K562 (cell line): ENCODE measurements around the gene SUMO3. TPM values are rescaled to one million over a fixed set of nuclear protein-coding genes. Genes with fewer than 3 reads are reported as not detected.

Source experiments
- ATAC-seq: fragments of 200-7000 bp; cut with Tn5 transposase; 3 replicates; pipeline ENCODE4 v1.9.1; 2020; ENCODE audit warnings: moderate library complexity
- BruUV-seq: library from RNA; stranded (reverse); fragments of 400-500 nt; replicated peaks from 2 replicates; lab custom pipeline; 2021; lab: Mats Ljungman, UMichigan
- CTCF ChIA-PET: fragments of 300-600 bp; formaldehyde crosslinking; extraction: SDS; loops from one replicate; lab custom pipeline; 2021; ENCODE audit warnings: low intra/inter-chr PET ratio; lab: Yijun Ruan, JAX
- POLR2A ChIA-PET: fragments of 300-600, 350-650 bp; sonication (Branson Sonifier 250); formaldehyde crosslinking; extraction: SDS; loops from one replicate; lab custom pipeline; 2021; ENCODE audit warnings: antibody characterized with exemption, inconsistent platforms; lab: Yijun Ruan, JAX
- DNase-seq, 4 experiments: peaks; one replicate each; pipeline versions ENCODE4 v3.0.0 to v3.0.0-alpha.2; 2011 to 2018; ENCODE audit warnings: low spot score in 3 of 4, mixed read lengths in 3 of 4; ENCODE audit errors: extremely low read depth in 1 of 4
- FAIRE-seq: peaks from 2 replicates; lab custom pipeline; 2011; peaks lifted over from hg19 to GRCh38; lab: Jason Lieb, UNC
- H2AFZ ChIP-seq: 2 replicates; pipeline ENCODE4 v1.6.0; 2011; ENCODE audit warnings: low read depth, low read length, control low read depth, inconsistent platforms
- H3K27ac ChIP-seq: fragments of 200-600 bp; 3 replicates; pipeline ENCODE4 v1.8.0; 2011; ENCODE audit warnings: low read depth, mild to moderate bottlenecking, control low read depth, inconsistent platforms, low read length, moderate library complexity, mixed read lengths; ENCODE audit errors: extremely low read depth
- H3K27me3 ChIP-seq, 2 experiments: fragments of 300-600 bp in 1 of 2; 2 replicates in 1 of 2; 3 replicates in 1 of 2; pipeline versions ENCODE4 v1.6.0 to v1.8.0; 2011; ENCODE audit warnings: inconsistent platforms in 2 of 2, low read length in 2 of 2, mild to moderate bottlenecking in 1 of 2, mixed read lengths in 1 of 2, moderate library complexity in 1 of 2; ENCODE audit not compliant: control insufficient read depth in 2 of 2, insufficient read depth in 2 of 2
- H3K36me3 ChIP-seq: fragments of 300-600 bp; 3 replicates; pipeline ENCODE4 v1.8.0; 2011; ENCODE audit warnings: mild to moderate bottlenecking, low read length, inconsistent platforms; ENCODE audit not compliant: control insufficient read depth, insufficient read depth
- H3K4me1 ChIP-seq, 2 experiments: fragments of 200-600 bp in 1 of 2; replicated peaks in 1 of 2; 2 replicates in 1 of 2; 3 replicates in 1 of 2; pipeline versions ENCODE4 v1.5.1 to v1.8.0; 2011; ENCODE audit warnings: inconsistent platforms in 2 of 2, low read length in 2 of 2, mild to moderate bottlenecking in 1 of 2, mixed read lengths in 1 of 2, moderate library complexity in 1 of 2; ENCODE audit not compliant: control insufficient read depth in 2 of 2, insufficient read depth in 2 of 2
- H3K4me2 ChIP-seq: 2 replicates; pipeline ENCODE4 v1.6.1; 2011; ENCODE audit warnings: low read length, control low read depth, inconsistent platforms, mixed read lengths; ENCODE audit not compliant: insufficient read depth
- H3K4me3 ChIP-seq: fragments of 200-600 bp; sonication (generic), shearing (Covaris generic); 2 replicates; pipeline ENCODE4 v1.5.1; 2016; ENCODE audit warnings: control low read depth, inconsistent platforms
- H3K79me2 ChIP-seq: fragments of 200-600 bp; 3 replicates; pipeline ENCODE4 v1.8.0; 2011; ENCODE audit warnings: low read length, inconsistent platforms; ENCODE audit not compliant: control insufficient read depth, insufficient read depth
- H3K9ac ChIP-seq, 2 experiments: 2 replicates each; pipeline versions ENCODE4 v1.6.0 to v1.6.1; 2011; ENCODE audit warnings: low read depth in 2 of 2, low read length in 2 of 2, control low read depth in 1 of 2, inconsistent platforms in 1 of 2, mild to moderate bottlenecking in 1 of 2, mixed read lengths in 1 of 2; ENCODE audit not compliant: insufficient read depth in 1 of 2
- H3K9me1 ChIP-seq: one replicate; pipeline ENCODE4 v1.6.0; 2011; ENCODE audit warnings: inconsistent platforms, mild to moderate bottlenecking, low read length, moderate library complexity; ENCODE audit not compliant: control insufficient read depth, insufficient read depth
- H3K9me3 ChIP-seq: replicated peaks from 2 replicates; pipeline ENCODE4 v1.5.1; 2011; ENCODE audit warnings: low read depth, low read length, inconsistent platforms; ENCODE audit not compliant: control insufficient read depth, insufficient read depth
- H4K20me1 ChIP-seq: replicated peaks from 2 replicates; pipeline ENCODE4 v1.6.1; 2011; ENCODE audit warnings: low read length, inconsistent platforms, mixed read lengths; ENCODE audit not compliant: control insufficient read depth, insufficient read depth
- E2F6 ChIP-seq, 2 experiments: IDR thresholded peaks; 2 replicates each; pipeline ENCODE4 v1.6.1; 2011; ENCODE audit warnings: borderline replicate concordance in 1 of 2, control low read depth in 1 of 2, low read depth in 1 of 2, low read length in 1 of 2, mild to moderate bottlenecking in 1 of 2, mixed read lengths in 1 of 2, moderate library complexity in 1 of 2; ENCODE audit not compliant: insufficient read depth in 1 of 2, insufficient read length in 1 of 2, poor library complexity in 1 of 2, severe bottlenecking in 1 of 2; ENCODE audit errors: extremely low read depth in 1 of 2
- HDGF ChIP-seq: fragments of 450-650 bp; IDR thresholded peaks from 2 replicates; pipeline ENCODE4 v1.6.1; 2016
- KLF13 ChIP-seq: fragments of 450-650 bp; IDR thresholded peaks from 2 replicates; pipeline ENCODE4 v1.6.1; 2016; ENCODE audit warnings: missing genetic modification characterization, low read depth, mild to moderate bottlenecking, missing compliant biosample characterization, moderate library complexity, borderline replicate concordance
- NFE2L1 ChIP-seq: fragments of 450-650 bp; IDR thresholded peaks from 2 replicates; pipeline ENCODE4 v1.6.1; 2016; ENCODE audit warnings: missing genetic modification characterization, low read depth, mild to moderate bottlenecking, missing compliant biosample characterization, moderate library complexity, borderline replicate concordance
- RAD21 ChIP-seq, 2 experiments: fragments of 250-450 bp in 1 of 2; fragments of 450-650 bp in 1 of 2; sonication (Bioruptor Pico) in 1 of 2; formaldehyde crosslinking in 1 of 2; IDR thresholded peaks in 1 of 2; conservative IDR thresholded peaks in 1 of 2; 2 replicates each; pipeline versions ENCODE4 v1.4.0 to v1.8.0; 2020 to 2022; ENCODE audit warnings: mild to moderate bottlenecking in 2 of 2, moderate library complexity in 1 of 2
- ZBTB33 ChIP-seq: sonication (generic); formaldehyde crosslinking; IDR thresholded peaks from 2 replicates; pipeline ENCODE4 v1.8.1; 2023; ENCODE audit warnings: mild to moderate bottlenecking, missing genetic modification reagents
- ZNF609 ChIP-seq: sonication (generic); formaldehyde crosslinking; IDR thresholded peaks from 2 replicates; pipeline ENCODE4 v1.8.1; 2023; ENCODE audit warnings: missing genetic modification reagents, mild to moderate bottlenecking, borderline replicate concordance
- ZNF830 ChIP-seq: fragments of 250-450 bp; sonication (Bioruptor Pico); IDR thresholded peaks from 2 replicates; pipeline ENCODE4 v1.5.0; 2021; ENCODE audit warnings: mild to moderate bottlenecking
- WGBS: fragments of 100-300 bp; shearing (Covaris generic); methylation state at CpG from one replicate; pipeline ENCODE4 v1.1.6; 2016; ENCODE audit warnings: low coverage, mixed read lengths; ENCODE audit not compliant: insufficient coverage; ENCODE audit errors: missing lambda C conversion rate; 5-methylcytosine and 5-hydroxymethylcytosine counted together
- in situ Hi-C: fragments of 300-500 bp; cut with MboI; formaldehyde crosslinking; loops from 4 replicates; pipeline ENCODE4 v1.15.0; 2018; ENCODE audit warnings: inconsistent platforms, mixed read lengths
- intact Hi-C: fragments of 100-400 bp; cut with micrococcal nuclease; formaldehyde crosslinking; loops from 2 replicates; pipeline ENCODE4 v1.14.2; 2022
- polyA plus RNA-seq, 8 experiments: library from polyadenylated mRNA; depleted of rRNA in 4 of 8; stranded (reverse) in 5 of 8; unstranded in 3 of 8; fragments of >200 nt; fragmentation: Nextera tagmentation in 2 of 8; fragmentation: Illumina TruSeq in 1 of 8; extraction: Ambion mirVana in 2 of 8; extraction: Trizol in 1 of 8; gene quantifications; 2 replicates each; pipeline versions ENCODE4 v1.2.1 to v1.2.3, GENCODE V29; 2011 to 2014; ENCODE audit warnings: inconsistent platforms in 1 of 8, missing spikeins in 1 of 8
- total RNA-seq, 7 experiments: library from RNA; depleted of rRNA in 6 of 7; stranded (reverse); fragments of >200 nt in 6 of 7; fragmentation: Illumina TruSeq in 2 of 7; extraction: Trizol in 2 of 7; gene quantifications; 2 replicates each; pipeline versions ENCODE4 v1.2.1 to v1.2.3, GENCODE V29; 2011 to 2021; ENCODE audit warnings: low replicate concordance in 1 of 7

SUMO3 gene
- total and polyA plus RNA-seq, 9 of the 15 experiments (the other 6 are each of a cell fraction or from before 2014, with no cell fraction given) = 13.9 to 143 (median 113) TPM

GRCh38 chr21:44792702-44793591 is 24.9 kb downstream of the SUMO3 start:
- Histone ChIP-seq H3K9me3 (no peaks in the 10 kb centered on the region; the same call in 1 of the 2 replicates), H3K27ac (no peak overlapping the region; the same call in 2 of the 3 replicates), H3K9ac (peak overlapping the region in 1 of 2 experiments; percentile 33; a peak in 1 of 4 replicates), H2AFZ (no peak overlapping the region), H3K4me3 (no peak overlapping the region), H3K27me3 (no peaks in the 10 kb centered on the region), H3K4me2 (peak overlapping the region; percentile 22; the same call in 1 of the 2 replicates), H3K79me2 (peaks cover 94% of the 10 kb centered on the region), H3K9me1 (no peaks in the 10 kb centered on the region), H3K4me1 (peaks cover 2 to 13% of the 10 kb centered on the region in 2 experiments; a peak in 4 of 5 replicates), H4K20me1 (peaks cover 23% of the 10 kb centered on the region), H3K36me3 (peaks cover 66% of the 10 kb centered on the region)
- ChIA-PET POLR2A (interaction anchor here (0.6 to 2.1 kb wide), 11 partner anchors 10 to 344 kb away, joined by 3 to 19 read pairs (median 3); partner anchors contain the start of genes SLX9 and UBE2G2), CTCF (interaction anchor here (0.9 to 3.8 kb wide), 3 partner anchors 100 to 283 kb away, joined by 3 to 16 read pairs (median 4); no protein-coding TSS in a partner anchor)
- FAIRE-seq (peak; percentile 80), ATAC-seq (peak; percentile 97), DNase-seq (peak; percentile 75 to 87 (median 81))
- in situ Hi-C loops (loop anchor here (5.0 kb wide), 1 partner anchor 276 kb away; no protein-coding TSS in a partner anchor), intact Hi-C loops (loop anchor here (2.0 kb wide), 1 partner anchor 282 kb away; no protein-coding TSS in a partner anchor)
- BruUV-seq = no TSS peak
- 32% methylated on average over 10 of the region's 10 CpGs for WGBS
- peak in 1 of 2 experiments; percentile 64 for TF ChIP-seq E2F6 (IDR thresholded peaks at IDR 0.05; ENCODE audit: borderline replicate concordance in 1 of 2, extremely low read depth in 1 of 2, insufficient read depth in 1 of 2, insufficient read length in 1 of 2, low read depth in 1 of 2, low read length in 1 of 2, poor library complexity in 1 of 2, severe bottlenecking in 1 of 2)
- TF ChIP-seq ZNF609 (CRISPR knock-in tag) = no peak
- TF ChIP-seq ZBTB33 = peak; percentile 39; the same call in 1 of the 2 replicates
- TF ChIP-seq KLF13 = 0 out of 2 replicates have a peak, but pooled peaks have one; percentile 14
- peak; percentile 83 to 85 for TF ChIP-seq RAD21 (CRISPR knock-in tag; conservative IDR thresholded peaks at IDR 0.05 in 1 of 2, IDR thresholded peaks at IDR 0.05 in 1 of 2)
- TF ChIP-seq HDGF = peak; percentile 32; the same call in 1 of the 2 replicates
- no peak for TF ChIP-seq NFE2L1
- 0 out of 2 replicates have a peak, but pooled peaks have one; percentile 22 for TF ChIP-seq ZNF830 (CRISPR knock-in tag)
